Measurements from ENCODE around the gene VPS54.

Gene VPS54

GRCh38 chr2:63875559-63876245 lies 143.5 kb downstream of the VPS54 start:
- TF ChIP-seq CTCF (IDR thresholded peaks at IDR 0.05; ENCODE audit: low read depth, low read length, missing control alignments), result no peak
- DNase-seq (ENCODE audit: low read depth), result no peak
- H3K4me3 ChIP-seq (ENCODE audit: low read depth, low read length), result no peak overlapping the region

GRCh38 chr2:63875131-63875527 lies 144.1 kb downstream of the VPS54 start:
- TF ChIP-seq CTCF (IDR thresholded peaks at IDR 0.05; ENCODE audit: low read depth, low read length, missing control alignments), result no peak
- no peak overlapping the region for H3K4me3 ChIP-seq (ENCODE audit: low read depth, low read length)
- DNase-seq (ENCODE audit: low read depth), result no peak

- H3K4me3 ChIP-seq (ENCODE audit: low read depth, low read length), result no peak overlapping the region
- DNase-seq (ENCODE audit: low read depth), result no peak
- TF ChIP-seq CTCF (IDR thresholded peaks at IDR 0.05; ENCODE audit: low read depth, low read length, missing control alignments), result no peak
These were observed 144.8 kb downstream of the VPS54 start for GRCh38 chr2:63874204-63875130.

GRCh38 chr2:63872571-63873328 lies 146.5 kb downstream of the VPS54 start:
- no peak for TF ChIP-seq CTCF (IDR thresholded peaks at IDR 0.05; ENCODE audit: low read depth, low read length, missing control alignments)
- no peak for DNase-seq (ENCODE audit: low read depth)
- no peak overlapping the region for H3K4me3 ChIP-seq (ENCODE audit: low read depth, low read length)

GRCh38 chr2:63871864-63872263 lies 147.4 kb downstream of the VPS54 start:
- TF ChIP-seq CTCF (IDR thresholded peaks at IDR 0.05; ENCODE audit: low read depth, low read length, missing control alignments), result no peak
- no peak for DNase-seq (ENCODE audit: low read depth)
- no peak overlapping the region for H3K4me3 ChIP-seq (ENCODE audit: low read depth, low read length)

GRCh38 chr2:63870679-63871078 lies 148.5 kb downstream of the VPS54 start:
- no peak overlapping the region for H3K4me3 ChIP-seq (ENCODE audit: low read depth, low read length)
- no peak for DNase-seq (ENCODE audit: low read depth)
- TF ChIP-seq CTCF (IDR thresholded peaks at IDR 0.05; ENCODE audit: low read depth, low read length, missing control alignments), result no peak
